Stimulated activated CD4-positive, alpha-beta T cell treated with anti-CD3 and anti-CD28 coated beads, Interleukin-1b, Interleukin-23, amount 100 ng/mL, for 1 hour (primary cell): ENCODE results near the gene WNK3.

Source experiments
- DNase-seq, 2 donors: peaks; one replicate each; pipeline ENCODE4 v3.0.0-alpha.2; 2020; ENCODE audit warnings: low read depth in 2 of 2

The WNK3 gene

DNA sequence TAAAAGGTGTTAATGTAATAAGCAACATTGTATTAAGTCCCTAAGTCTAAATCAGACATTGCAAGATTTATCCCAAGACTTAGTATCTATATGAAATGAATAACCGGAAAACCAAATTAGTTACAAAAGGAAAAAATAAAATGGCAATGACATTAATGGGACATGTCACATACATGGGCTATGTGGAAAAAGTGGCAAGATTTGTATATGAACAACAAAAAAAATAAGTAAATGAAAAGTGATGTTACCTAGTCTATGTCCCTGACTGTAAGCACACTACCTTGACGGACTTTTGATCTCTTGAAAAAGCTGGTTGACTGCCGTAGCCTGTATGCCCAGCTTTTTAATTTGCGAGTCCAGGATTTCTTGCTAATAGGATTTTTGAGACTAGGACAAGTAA lies 119.3 kb downstream of the WNK3 start:
- no peak for DNase-seq

DNA sequence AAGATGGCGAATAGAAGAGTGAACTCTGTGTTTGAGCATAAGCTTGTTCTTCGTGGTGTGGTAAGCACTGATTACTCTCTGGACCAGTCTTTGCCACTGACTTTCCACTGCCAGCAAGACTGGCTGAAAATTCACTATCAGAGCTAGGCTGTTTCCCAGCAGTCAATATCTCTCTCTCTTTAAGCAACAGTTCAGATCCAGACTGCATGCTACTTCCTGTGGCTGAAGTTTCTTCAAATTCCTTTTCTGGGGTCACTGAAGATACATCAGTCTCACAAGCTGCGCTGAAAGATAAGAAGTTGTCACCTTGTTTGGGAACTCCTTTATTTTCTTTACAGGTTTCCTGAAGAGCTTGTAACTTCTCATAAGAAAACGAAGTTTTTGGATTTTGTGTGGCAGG lies 120.8 kb downstream of the WNK3 start:
- DNase-seq: no peak

DNA sequence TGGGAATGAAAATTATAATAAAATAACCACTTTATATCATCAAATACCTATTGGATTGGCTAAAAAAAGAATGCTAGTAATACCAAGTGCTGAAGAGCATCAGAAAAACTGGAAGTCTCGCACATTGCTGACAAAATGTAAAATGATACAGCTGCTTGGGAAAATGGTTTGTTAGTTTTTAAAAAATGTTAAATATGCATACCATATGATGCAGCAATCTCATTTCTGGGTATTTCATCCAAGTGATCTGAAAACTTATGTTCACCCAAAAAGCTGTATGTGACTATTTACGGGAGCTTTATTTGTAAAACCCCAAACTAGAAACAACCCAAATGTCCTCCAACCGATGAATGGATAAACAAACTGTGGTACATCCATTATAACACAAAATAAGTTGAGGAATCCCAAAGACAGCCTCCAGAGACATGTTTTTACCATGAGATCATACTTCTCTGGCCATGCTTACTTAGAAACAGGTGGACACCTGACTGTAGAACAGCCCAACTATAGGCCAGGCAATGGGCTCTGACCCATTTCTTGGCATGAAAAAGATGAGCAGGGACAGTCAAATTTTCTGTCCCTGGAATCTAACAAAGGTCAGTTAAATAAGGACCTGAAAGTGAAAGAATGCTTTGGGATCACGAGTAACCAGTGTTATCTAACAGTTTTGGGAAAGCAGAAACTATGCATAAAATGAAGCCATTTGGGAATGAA lies 127.3 kb downstream of the WNK3 start:
- DNase-seq: no peak

DNA sequence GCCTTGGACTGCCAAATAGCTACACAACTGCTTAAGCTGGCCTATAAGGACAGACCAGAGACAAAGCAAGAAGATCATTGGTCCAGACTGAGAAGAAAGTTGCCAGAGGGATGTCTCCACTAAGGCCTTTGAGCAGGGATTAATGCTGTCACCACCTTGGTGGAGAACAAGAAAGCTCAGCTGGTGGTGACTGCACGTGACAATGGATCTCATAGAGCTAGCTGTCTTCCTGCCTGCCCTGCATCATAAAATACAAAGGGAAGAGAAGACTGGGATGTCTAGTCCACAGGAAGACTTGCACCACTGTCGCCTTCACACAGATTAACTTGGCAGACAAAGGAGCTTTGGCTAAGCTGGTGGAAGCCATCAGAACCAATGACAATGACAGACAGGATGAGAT lies 134.3 kb downstream of the WNK3 start:
- DNase-seq: no peak

DNA sequence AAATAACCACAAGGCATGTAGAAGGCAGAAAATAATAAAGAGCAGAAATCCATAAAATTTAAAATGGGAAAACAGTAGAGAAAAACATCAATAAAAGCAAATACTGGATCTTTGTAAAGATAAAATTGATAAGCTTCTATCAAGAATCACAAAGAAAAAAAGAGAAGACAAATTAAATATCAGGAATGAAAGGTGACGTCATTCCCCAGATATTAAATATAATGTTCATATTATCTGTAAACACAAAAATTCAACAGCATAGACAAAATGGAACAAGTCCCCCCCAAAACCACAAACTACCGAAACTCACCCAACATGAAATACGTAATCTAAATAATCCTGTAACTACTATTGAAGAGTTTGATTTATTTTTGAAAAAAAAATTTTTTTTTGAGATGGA lies 144.2 kb downstream of the WNK3 start:
- DNase-seq: no peak

DNA sequence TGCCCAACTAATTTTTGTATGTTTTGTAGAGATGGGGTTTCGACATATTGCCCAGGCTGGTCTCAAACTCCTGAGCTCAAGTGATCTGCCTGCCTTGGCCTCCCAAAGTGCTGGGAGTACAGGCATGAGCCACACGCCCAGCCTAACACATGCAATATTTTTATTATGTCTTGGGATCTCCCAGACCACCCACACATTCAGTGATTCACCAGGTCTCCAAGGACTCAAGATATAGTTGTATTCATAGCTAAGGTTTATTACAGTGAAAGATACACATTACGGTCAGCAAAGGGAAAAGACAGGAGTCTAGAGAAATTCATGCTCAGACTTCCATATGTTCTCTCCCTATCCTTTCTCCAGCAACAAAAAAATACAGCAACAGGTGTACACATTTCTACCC lies 149.3 kb downstream of the WNK3 start:
- DNase-seq: no peak

DNA sequence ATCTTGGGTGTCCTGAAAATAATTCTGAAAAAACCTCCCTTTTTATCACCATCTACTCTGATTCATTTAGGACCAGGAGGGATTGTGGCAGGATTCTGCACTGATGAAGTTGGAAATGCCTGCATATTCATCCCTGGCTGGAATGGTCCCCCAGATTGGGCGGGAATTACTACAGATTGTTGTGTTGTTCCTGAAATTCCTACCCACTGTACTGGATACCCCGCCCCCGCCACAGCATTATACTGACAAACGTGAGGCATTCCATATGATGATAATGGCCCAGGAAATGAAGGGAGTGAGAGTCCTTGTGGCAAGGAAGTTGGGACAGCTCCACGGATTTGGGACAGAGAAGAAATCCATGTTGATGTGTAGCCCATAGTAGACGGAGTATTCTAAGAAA lies 159.6 kb downstream of the WNK3 start:
- DNase-seq: no peak

DNA sequence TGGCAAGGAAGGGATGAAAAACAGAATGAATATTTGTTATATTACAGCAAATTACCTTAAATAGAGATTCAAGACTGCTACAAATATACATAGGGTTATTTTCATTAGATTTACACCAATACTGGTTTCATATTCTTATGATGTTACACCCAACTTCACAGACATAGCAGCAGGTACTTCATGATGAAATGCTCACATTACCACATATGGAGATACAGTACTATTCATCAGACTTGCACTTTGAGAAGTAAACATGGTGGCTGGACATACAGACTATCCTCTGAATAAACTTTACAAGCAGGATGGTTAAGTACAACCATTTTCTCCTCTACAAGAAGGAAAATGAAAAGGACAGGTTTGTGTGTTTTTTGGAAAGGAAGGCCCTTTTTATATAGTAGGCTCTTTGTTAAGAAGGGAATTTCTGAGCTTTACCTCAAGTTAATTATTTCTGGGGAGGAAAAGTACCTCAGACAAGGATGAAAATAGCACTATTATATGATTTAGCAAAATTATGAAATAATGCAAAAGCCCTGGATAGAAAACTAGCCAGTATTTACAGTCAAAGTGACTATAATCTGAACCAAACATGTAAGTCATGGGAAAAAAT lies 162.8 kb downstream of the WNK3 start:
- no peak for DNase-seq

DNA sequence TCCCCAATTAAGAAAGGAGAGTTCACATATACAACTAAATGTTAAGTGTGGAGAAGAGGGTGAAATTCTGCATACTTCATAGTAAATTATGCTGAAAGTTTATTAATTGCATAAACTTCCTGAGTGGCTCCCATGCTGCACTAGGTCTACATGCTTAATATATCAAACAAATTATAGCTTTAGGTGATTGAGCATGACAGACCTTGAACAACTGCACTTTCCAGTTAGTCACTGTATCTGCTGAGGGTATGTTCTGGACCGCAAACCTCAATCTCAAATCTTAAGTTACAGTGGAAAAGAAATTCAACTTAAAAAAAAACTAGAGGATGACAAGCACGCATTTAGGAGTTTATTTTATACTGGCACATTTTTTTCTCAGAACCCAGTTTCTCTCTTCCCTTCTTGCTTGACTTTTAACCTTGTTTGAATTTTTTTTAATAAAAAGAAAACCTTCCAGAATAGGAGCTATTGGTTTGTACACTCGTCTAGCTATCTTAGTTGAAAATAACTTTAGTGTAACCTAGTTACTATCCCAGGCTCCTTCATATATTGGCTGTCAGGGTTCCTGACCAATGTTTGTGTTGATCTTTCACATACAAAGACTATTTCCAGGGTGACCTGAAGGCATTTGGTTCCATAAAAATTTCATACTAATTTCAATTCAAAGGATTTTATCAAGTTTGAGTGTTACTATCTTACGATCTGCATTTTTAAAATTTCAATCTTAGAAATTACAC lies 164.6 kb downstream of the WNK3 start:
- DNase-seq: no peak

DNA sequence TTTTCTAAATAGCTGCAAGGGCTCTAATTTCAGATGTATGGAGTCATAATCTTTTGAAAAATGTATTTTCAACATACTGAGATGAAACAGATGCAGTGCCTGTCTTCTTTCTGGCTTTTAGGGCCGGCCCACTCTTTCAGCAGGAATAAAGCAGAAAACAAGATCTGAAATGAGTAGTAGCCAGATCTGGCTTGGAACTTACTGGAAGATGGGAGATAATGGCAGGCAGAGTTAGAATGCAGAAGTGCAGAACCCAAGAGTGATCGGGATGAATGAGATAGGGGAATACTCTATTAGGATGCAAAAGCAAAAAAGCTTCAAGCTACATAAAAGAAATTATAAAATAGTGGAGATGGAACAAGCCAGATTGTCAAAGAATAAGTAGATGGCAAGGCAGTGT lies 173.4 kb downstream of the WNK3 start:
- no peak for DNase-seq

DNA sequence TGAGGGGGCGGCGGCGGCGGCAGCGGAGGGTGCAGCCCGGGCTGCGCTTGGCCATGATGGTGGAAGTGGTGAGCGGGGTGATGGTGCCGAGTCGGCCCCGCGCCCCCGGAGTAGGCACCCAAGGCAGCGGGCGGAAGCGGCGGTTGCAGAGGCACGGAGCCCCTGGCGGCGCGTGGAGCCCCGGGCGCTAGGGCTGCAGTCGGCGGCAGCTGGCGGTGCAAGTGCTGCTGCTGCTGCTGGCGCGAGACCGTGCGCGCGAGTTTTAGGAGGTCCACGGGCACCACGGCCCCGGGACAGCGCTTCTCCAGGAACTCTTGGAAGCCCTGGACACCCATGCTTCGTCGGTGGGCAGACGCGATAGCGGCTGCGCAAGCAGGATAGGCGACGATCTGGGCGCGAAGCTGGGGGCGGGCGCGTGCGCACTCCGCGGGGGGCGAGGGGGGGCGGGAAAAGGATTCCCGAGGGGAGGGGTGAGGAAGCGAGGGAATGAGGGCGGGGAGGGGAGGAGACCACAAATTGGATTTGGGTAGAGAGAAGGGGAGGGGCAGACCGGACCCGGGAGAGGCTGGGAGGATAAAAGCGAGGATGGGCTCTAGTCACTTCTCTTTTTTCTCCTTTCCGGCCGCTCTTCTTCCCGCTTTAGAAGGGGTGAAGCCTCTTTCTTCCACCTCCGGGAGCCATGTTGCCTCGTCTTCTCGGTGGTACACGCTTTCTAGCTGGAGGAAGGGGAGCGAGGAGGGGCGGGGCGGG lies 174.8 kb downstream of the WNK3 start, which contains the start of gene FAM120C:
TSS of gene FAM120C (minus strand) at position 391 of the 750 bp plus-strand sequence. CDS start at position 335, 56 bp downstream.
- peak; percentile 23 to 35 for DNase-seq

DNA sequence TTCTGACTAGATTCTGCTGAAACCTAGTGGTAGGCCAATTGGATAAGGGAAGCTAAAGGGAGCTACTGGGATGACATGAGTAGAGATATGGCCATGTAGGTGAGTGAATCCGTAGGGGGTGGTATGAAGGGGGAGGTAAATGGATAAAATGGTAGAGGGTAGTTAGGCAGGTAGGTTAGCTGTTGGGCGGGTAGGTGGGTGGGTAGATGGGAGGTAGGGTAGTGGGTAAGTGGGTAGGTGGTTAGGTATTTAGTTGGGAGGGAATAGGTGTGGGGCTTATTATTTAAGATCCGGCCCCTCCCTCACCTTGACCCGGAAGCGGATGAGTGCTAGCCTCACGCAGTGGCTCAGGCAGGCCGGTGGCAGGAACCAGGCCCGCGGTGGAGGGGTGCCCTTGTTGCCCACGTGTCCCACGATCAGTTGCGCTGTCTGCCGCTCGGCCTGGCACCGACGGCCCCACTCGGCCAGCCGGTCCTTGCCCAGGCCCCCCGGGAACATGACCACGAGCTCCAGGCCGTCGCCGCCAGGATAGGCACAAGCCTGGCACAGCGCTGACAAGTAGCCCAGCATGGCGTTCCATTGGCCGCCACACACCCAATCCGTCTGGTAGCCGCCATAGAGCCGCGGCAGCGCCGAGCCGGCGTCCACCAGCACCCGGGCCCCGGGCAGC lies 175.5 kb downstream of the WNK3 start:
- peak; percentile 5 to 42 for DNase-seq

DNA sequence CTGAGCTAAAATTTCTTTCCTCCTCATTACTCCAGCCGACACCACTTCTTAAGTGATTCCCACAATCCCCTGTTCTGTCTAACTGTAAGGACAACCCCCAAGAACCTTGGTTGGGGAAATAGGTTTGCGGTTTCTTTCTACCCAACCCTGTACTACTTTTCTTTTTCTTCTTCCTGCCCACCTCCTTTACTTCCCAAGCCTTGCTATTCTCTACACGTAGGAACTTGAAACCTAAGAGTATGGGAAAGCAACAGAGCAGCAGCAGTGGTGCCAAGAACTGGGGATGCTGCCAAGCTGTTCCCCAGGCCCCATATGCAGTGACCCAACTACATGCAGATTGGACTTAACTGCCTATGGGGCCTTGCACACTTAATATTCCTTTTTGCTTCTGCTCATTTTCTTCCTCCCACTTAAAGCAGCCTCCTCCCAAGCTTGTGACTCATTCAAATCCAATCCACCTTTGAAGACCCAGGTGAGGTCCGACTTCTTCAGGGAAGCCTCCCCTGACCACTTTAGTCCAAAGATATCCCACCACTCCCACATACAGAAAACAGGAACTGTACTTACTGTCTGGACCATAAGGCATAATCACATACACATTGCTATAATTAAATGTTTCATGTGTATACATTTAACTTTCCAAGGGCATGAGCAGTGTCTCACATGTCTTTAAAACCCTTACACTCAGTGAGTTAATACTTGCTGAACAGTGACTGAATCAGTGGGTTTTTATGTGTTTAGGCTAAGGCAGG lies 176.5 kb downstream of the WNK3 start:
- DNase-seq: no peak

DNA sequence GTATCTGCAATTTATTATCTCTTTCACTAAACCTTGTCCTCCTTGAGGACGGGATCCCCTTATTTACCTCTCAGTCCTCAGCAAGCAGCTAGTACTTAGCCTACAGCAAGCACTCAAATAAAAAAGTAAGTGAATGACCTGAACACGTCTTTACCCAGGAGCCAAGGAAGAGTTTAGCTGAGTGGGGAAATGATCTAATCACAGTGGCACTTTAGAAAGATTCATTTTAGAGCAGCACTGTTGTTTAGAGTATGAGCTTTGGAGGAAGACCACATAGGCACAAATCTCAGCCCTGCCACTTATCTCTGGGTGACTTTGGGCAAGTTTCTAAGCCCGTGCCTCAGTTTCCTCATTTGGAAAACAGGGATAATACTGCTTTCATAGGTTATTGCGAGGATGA lies 177.4 kb downstream of the WNK3 start:
- no peak for DNase-seq

DNA sequence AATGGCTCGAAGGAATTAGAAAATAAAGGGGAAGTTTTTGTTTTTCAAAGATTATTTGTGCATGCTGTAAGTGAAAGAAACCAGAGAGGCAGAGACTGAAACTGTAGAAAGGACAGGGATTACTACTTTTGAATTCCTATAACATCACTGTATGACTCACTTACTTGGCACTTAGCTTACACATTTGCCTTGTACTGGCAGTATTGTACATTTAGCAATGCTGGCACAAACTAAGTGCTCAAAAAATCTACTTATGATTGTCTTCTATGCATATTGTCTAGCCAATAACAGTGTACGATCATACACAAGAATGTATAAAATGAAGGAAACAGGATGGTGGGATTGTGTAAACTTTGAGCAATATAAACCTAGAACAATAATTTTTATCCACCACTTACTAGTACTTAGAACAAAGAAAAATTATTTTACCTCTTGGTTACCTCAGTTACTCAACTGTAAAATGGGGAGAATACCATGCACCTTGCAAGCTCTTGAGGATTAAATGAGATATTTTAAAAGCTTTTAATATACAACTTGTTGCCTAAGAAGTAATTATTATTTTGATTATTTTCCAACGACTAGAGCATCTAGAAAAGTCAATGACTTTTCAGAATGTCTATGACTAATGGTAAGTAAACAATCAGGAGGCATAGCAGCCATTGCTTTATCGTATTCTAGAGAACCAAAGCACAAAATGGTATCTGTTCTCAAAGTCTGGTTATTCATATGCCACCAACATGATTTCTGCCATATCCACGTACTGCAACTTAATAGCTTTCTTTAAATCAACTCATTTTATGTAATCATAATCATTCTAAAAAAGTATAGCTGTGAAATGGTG lies 179.5 kb downstream of the WNK3 start:
- DNase-seq: no peak

DNA sequence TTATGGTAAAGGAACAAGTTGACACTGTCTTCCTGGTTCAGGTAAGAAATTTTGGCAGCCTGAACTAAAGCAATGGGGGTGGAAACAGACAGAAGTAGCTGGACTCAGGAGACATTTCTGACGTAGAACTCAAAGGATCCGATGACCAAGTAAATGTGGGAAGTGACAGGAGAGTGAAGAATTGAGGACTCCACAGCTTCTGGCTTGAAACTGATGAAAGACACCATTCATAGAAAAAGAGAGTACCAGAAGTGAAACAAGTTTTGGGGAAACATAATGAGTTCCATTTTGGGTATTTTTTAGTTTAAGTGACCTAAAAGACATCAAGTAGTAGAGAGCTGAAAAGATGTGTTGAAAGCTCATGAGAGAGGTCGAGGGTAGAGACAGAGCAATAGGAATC lies 180.5 kb downstream of the WNK3 start:
- no peak for DNase-seq

DNA sequence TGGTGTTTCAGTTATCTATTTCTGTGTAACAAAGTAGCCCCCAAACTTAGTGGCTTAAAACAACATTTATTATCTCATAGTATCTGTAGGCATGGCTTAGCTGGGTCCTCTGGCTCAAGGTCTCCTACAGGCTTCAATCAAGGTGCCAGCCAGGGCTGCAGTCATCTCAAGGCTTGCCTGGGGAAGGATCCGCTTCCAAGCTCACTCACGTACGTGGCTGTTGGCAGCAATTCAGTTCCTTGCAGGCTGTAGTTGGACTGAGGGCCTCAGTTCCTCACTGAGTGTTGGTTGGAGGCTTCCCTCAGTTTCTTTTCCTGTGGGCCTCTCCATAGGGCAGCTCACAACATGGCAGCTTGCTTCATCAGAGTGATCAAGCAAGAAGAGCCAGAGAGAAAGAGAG lies 184.1 kb downstream of the WNK3 start:
- no peak for DNase-seq

DNA sequence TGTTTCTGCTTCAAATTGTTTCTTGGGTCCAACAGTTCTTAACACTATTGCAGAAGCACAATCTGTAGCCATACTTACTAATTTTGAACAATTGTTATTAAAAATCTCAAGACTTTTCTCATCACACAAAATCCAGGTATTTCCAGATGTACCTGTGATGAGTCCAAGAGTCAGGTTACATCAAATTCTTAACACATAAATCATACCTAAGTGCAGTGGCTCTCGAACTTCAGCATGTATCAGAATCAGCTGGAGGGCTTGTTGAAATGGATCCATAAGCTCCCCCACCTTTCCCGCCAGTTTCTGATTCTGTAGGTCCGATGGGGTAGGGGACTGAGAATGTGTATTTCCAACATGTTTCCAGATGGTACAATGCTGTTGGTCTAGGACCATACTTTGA lies 185.4 kb downstream of the WNK3 start:
- DNase-seq: no peak

DNA sequence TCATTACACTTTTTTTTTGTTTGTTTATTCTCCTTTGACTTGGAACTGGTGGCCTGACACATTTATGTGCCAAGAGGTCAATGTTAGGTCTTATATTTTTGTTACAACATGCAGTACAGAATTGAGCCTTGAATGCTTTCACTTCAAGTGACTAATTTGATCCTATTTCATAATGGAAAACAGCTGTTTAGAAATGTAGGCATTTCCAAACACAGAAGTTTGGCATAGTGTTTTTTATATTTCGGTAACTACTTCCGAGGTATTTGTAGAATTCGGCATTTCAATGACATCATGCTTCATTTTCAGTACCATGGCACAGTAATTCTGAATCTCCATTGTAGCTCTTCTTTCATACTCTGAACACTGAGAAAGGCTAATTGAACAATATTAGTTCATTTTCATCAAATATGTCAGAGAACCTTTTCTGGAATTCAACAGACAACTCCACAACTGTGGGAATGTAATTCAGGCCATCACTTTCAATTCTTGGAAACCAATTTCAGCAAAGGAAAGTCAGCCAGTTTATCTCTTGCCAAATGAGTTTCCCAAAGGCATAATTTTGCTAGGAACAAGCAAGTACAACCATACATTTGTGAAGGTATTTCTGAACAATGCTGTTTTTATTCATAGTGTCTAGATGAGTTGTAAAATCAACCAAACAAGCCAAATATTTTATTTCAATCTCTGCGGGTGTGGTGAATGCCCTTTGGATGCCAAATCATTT lies 186.2 kb downstream of the WNK3 start:
- DNase-seq: no peak
